ENCODE results near the gene TRIM56.

DNA sequence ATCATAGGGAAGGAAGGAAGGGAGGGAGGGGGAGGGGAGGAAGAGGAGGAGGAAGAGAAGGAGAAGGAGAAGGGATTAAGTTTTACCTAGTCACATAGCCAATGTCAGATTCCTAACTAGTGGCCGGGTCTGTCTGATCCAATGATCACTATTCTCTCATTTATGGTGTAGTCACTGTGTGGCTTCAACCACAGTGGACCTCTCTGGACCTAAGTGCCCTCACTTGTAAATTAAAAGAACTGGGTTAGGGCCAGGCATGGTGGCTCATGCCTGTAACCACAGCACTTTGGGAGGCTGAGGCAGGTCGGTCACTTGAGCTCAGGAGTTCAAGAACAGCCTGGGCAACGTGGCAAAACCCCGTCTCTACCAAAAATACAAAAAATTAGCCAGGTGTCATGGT lies 35.0 kb downstream of the TRIM56 start:
- TF ChIP-seq, protein P1, sequence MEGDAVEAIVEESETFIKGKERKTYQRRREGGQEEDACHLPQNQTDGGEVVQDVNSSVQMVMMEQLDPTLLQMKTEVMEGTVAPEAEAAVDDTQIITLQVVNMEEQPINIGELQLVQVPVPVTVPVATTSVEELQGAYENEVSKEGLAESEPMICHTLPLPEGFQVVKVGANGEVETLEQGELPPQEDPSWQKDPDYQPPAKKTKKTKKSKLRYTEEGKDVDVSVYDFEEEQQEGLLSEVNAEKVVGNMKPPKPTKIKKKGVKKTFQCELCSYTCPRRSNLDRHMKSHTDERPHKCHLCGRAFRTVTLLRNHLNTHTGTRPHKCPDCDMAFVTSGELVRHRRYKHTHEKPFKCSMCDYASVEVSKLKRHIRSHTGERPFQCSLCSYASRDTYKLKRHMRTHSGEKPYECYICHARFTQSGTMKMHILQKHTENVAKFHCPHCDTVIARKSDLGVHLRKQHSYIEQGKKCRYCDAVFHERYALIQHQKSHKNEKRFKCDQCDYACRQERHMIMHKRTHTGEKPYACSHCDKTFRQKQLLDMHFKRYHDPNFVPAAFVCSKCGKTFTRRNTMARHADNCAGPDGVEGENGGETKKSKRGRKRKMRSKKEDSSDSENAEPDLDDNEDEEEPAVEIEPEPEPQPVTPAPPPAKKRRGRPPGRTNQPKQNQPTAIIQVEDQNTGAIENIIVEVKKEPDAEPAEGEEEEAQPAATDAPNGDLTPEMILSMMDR (IDR thresholded peaks at IDR 0.05; ENCODE audit: low read depth, low read length) = no peak
- no peak for TF ChIP-seq POLR2A (IDR thresholded peaks at IDR 0.05; ENCODE audit: extremely low read depth, insufficient read length)
- TF ChIP-seq, protein P2, sequence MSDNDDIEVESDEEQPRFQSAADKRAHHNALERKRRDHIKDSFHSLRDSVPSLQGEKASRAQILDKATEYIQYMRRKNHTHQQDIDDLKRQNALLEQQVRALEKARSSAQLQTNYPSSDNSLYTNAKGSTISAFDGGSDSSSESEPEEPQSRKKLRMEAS (IDR thresholded peaks at IDR 0.05; ENCODE audit: low read depth, low read length) = no peak
